Measurements from ENCODE around the gene SBNO2. TPM values are rescaled to one million over a fixed set of nuclear protein-coding genes. Genes with fewer than 3 reads are reported as not detected.
A peak's percentile ranks its signal among the peaks of the same experiment; 100 is the strongest.

Gene SBNO2
- total RNA-seq, 1 donor from 2014 or later: 3.3 TPM

DNA sequence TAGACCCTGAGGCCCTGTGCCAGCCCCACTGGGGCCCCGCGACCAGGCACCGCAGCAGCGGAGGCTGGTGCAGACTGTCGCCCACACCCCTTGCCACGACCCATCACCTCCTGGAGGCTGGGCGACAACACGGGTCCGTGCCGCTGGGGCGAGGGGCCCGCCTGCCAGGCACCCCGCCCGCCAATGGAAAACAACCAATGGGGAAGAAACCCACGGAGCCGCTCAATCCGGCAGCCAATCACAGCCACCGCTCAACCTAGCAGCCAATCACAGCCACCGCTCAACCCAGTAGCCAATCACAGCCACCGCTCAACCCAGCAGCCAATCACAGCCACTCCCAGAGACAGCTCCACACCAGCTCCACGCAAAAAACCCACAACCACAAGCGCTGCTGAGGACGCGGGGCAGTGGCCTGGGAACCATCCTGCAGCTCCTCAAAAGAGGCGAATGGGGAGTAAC is 40.6 kb downstream of the SBNO2 start:
- peaks cover 2% of the 10 kb centered on the region for H3K27me3 Mint-ChIP-seq (ENCODE audit: insufficient read depth, low read depth)
- H4K20me1 ChIP-seq (ENCODE audit: low read depth): peaks cover 16% of the 10 kb centered on the region
- H3K27ac Mint-ChIP-seq: no peak overlapping the region
- H3K9ac ChIP-seq: no peak overlapping the region
- peaks cover 19% of the 10 kb centered on the region for H3F3A ChIP-seq (ENCODE audit: low read depth)
- TF ChIP-seq EZH2 (IDR thresholded peaks at IDR 0.05): no peak
- no peak for TF ChIP-seq EZH2phosphoT487 (IDR thresholded peaks at IDR 0.05)
- TF ChIP-seq, protein P1, sequence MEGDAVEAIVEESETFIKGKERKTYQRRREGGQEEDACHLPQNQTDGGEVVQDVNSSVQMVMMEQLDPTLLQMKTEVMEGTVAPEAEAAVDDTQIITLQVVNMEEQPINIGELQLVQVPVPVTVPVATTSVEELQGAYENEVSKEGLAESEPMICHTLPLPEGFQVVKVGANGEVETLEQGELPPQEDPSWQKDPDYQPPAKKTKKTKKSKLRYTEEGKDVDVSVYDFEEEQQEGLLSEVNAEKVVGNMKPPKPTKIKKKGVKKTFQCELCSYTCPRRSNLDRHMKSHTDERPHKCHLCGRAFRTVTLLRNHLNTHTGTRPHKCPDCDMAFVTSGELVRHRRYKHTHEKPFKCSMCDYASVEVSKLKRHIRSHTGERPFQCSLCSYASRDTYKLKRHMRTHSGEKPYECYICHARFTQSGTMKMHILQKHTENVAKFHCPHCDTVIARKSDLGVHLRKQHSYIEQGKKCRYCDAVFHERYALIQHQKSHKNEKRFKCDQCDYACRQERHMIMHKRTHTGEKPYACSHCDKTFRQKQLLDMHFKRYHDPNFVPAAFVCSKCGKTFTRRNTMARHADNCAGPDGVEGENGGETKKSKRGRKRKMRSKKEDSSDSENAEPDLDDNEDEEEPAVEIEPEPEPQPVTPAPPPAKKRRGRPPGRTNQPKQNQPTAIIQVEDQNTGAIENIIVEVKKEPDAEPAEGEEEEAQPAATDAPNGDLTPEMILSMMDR (IDR thresholded peaks at IDR 0.05): no peak
- no peaks in the 10 kb centered on the region for H3K9me3 ChIP-seq (ENCODE audit: low read depth)
- no peak overlapping the region for H3K4me2 ChIP-seq
- no peaks in the 10 kb centered on the region for H3K79me2 ChIP-seq (ENCODE audit: low read depth)
- H3K4me3 Mint-ChIP-seq: no peak overlapping the region
- peaks cover 19% of the 10 kb centered on the region for H3K4me1 ChIP-seq
- H3K4me3 ChIP-seq: no peak overlapping the region
- no peaks in the 10 kb centered on the region for H3K27me3 ChIP-seq
- peaks cover 4% of the 10 kb centered on the region for H3K4me1 Mint-ChIP-seq
- no peaks in the 10 kb centered on the region for H3K9me3 Mint-ChIP-seq
- H3K36me3 Mint-ChIP-seq: no peaks in the 10 kb centered on the region
- no peaks in the 10 kb centered on the region for H3K36me3 ChIP-seq
- no peak overlapping the region for H3K27ac ChIP-seq
- DNase-seq (ENCODE audit: low spot score): no peak
- no peak overlapping the region for H2AFZ ChIP-seq (replicated peaks)

DNA sequence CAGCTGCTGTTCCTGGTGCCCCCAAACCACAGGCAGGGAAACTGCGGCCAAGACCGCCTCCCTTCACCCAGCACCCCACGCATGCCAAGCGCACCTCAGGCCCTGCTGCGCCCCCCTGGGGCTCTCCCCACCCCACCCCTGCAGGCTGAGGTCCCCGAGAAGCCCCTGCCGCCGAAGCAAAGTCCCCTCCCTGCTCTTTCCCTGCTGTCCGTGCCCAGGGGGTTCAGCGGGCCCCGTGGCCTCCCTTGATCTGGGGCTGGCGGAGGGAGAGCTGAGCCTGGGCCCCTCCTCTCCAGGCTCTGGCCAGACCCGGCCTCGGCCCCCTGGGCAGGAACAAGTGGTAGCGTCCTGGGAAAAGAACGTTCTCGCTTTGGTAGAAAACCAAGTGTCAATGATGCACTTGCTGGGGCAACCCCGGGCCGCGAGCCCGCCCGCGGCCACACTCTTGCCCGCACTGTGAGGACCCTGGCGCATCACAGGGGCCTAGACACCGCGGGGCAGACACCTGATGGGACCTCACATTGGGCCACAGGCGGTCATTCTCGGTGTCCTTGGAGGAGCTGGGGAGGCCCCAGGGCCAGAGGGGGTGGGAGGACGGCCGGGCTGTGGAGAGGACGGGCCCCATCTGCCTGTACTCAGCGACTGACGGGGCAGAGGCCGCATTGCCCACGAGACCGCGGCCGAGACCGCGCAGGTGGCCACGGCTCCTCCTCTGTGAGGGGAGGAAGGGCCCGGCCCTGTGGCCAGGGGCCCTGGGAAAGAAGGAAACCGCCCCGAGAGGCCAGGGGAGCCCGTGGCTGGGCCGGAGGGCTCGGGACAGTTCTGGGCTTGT is 41.3 kb downstream of the SBNO2 start:
- peaks cover 19% of the 10 kb centered on the region for H3F3A ChIP-seq (ENCODE audit: low read depth)
- H3K27ac Mint-ChIP-seq: no peak overlapping the region
- no peak for TF ChIP-seq EZH2 (IDR thresholded peaks at IDR 0.05)
- TF ChIP-seq, protein P1 (IDR thresholded peaks at IDR 0.05): no peak
- TF ChIP-seq EZH2phosphoT487 (IDR thresholded peaks at IDR 0.05): no peak
- peaks cover 19% of the 10 kb centered on the region for H3K4me1 ChIP-seq
- H3K36me3 Mint-ChIP-seq: no peaks in the 10 kb centered on the region
- peaks cover 4% of the 10 kb centered on the region for H3K4me1 Mint-ChIP-seq
- no peaks in the 10 kb centered on the region for H3K36me3 ChIP-seq
- H3K4me2 ChIP-seq: peak overlapping the region; percentile 80
- H3K9me3 ChIP-seq (ENCODE audit: low read depth): no peaks in the 10 kb centered on the region
- no peaks in the 10 kb centered on the region for H3K9me3 Mint-ChIP-seq
- H3K27ac ChIP-seq: no peak overlapping the region
- no peak overlapping the region for H2AFZ ChIP-seq (replicated peaks)
- H3K79me2 ChIP-seq (ENCODE audit: low read depth): no peaks in the 10 kb centered on the region
- DNase-seq (ENCODE audit: low spot score): no peak
- no peaks in the 10 kb centered on the region for H3K27me3 ChIP-seq
- peaks cover 2% of the 10 kb centered on the region for H3K27me3 Mint-ChIP-seq (ENCODE audit: insufficient read depth, low read depth)
- H3K9ac ChIP-seq: no peak overlapping the region
- no peak overlapping the region for H3K4me3 Mint-ChIP-seq
- peak overlapping the region; percentile 43 for H3K4me3 ChIP-seq
- peaks cover 16% of the 10 kb centered on the region for H4K20me1 ChIP-seq (ENCODE audit: low read depth)

DNA sequence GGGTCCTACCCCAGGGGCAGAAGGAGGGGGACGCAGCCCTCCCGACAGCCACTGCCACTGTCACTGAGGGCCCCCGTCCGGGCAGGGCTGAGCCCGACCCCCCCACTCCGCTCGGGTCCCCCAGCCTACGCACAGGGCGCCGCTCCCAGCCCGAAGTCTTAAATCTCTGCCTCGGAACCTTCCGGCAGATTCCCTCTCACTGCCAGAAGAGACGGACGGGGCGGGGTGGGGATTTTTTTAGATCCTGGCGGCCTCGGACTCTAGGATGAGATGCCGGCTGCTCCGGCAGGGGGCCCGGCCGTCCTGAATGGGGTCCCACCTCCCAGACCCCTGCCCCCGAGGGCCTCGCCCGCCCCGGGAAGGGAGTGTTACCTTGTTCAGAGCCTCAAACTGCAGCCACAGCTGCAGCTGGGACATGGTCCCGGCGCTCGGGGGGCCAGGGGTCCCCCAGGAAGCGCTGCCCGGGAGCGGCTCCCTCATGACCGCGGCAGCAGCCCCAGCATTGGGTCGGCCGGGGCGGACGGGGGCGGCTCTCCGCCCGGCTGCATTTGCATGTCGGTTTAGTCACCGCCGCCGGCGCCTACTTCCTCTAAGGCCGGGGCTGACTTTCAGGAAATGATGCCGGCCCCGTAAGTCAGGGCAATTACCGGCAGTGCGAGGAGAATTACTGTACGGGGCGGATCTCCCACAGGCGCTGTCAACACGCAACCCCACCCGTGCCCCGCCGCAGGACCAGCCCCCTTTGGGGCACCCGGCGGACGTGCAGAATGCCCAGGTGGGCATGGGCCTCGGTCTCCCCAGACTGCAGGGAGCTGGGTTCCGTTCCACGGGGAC is 42.1 kb downstream of the SBNO2 start:
- TF ChIP-seq, protein P1 (IDR thresholded peaks at IDR 0.05): peak; percentile 17
- no peak for TF ChIP-seq EZH2 (IDR thresholded peaks at IDR 0.05)
- Histone ChIP-seq H3K4me1 (peaks cover 19% of the 10 kb centered on the region), H3K4me3 (peak overlapping the region; percentile 43), H3K27ac (no peak overlapping the region), H3K9ac (no peak overlapping the region), H3F3A (ENCODE audit: low read depth) (peaks cover 19% of the 10 kb centered on the region), H3K79me2 (ENCODE audit: low read depth) (no peaks in the 10 kb centered on the region), H2AFZ (replicated peaks) (no peak overlapping the region), H3K27me3 (no peaks in the 10 kb centered on the region), H4K20me1 (ENCODE audit: low read depth) (peaks cover 16% of the 10 kb centered on the region), H3K9me3 (ENCODE audit: low read depth) (no peaks in the 10 kb centered on the region), H3K4me2 (peak overlapping the region; percentile 80), H3K36me3 (no peaks in the 10 kb centered on the region)
- Mint-ChIP-seq H3K4me1 (peaks cover 4% of the 10 kb centered on the region), H3K4me3 (peak overlapping the region; percentile 46), H3K27ac (no peak overlapping the region), H3K27me3 (ENCODE audit: insufficient read depth, low read depth) (peaks cover 2% of the 10 kb centered on the region), H3K9me3 (no peaks in the 10 kb centered on the region), H3K36me3 (no peaks in the 10 kb centered on the region)
- peak; percentile 79 for DNase-seq (ENCODE audit: low spot score)

Measured in neural progenitor cell (in vitro differentiated cells).